NB4 (cell line): ENCODE measurements around the gene TERT.

Experiments used
- DNase-seq: peaks from one replicate; pipeline ENCODE4 v3.0.0; 2010; ENCODE audit warnings: low read depth
- H3K4me3 ChIP-seq: one replicate; pipeline ENCODE4 v1.5.1; 2011; ENCODE audit warnings: mild to moderate bottlenecking, low read depth, low read length, moderate library complexity
- MYC ChIP-seq: IDR thresholded peaks from 2 replicates; pipeline ENCODE4 v1.6.1; 2011; ENCODE audit warnings: low read depth, low read length
- POLR2A ChIP-seq: IDR thresholded peaks from 2 replicates; pipeline ENCODE4 v1.6.1; 2011; ENCODE audit warnings: mild to moderate bottlenecking; ENCODE audit not compliant: insufficient read length; ENCODE audit errors: extremely low read depth
- TF ChIP-seq, protein P1 (sequence below): IDR thresholded peaks from one replicate; pipeline ENCODE4 v1.5.1; 2012; ENCODE audit warnings: low read depth, low read length
- TF ChIP-seq, protein P2 (sequence below): IDR thresholded peaks from 2 replicates; pipeline ENCODE4 v1.6.1; 2011; ENCODE audit warnings: low read depth, low read length

The TERT gene

DNA sequence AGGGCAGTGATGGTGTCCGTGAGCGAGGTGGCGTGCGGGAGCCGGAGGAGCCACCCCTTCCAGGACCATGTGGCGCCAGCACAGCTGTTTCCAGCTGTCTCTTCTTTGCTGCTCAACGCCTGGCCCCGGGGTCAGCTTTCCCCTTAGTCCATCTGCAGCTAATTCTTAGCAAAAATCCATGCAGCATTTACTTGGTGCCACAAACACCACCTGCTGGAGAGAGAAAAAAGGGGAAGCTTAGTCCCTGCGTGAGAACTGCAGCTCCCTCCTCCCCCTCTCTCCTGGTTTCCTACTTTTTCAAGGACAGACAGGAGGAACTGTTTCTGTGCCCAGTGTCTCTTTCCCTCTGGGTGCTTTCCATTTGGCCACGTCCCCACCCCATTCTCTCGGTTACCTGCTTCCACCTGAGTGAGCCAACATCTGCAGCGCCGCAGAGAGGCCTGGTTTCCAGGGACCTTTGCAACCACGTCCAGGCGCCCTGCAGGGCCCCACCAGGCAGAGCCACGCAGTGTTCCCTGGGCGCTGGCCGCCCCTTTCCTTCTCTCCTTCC is 90.1 kb downstream of the TERT start:
- no peak overlapping the region for H3K4me3 ChIP-seq
- peak; percentile 61 for DNase-seq
- TF ChIP-seq, protein P1, sequence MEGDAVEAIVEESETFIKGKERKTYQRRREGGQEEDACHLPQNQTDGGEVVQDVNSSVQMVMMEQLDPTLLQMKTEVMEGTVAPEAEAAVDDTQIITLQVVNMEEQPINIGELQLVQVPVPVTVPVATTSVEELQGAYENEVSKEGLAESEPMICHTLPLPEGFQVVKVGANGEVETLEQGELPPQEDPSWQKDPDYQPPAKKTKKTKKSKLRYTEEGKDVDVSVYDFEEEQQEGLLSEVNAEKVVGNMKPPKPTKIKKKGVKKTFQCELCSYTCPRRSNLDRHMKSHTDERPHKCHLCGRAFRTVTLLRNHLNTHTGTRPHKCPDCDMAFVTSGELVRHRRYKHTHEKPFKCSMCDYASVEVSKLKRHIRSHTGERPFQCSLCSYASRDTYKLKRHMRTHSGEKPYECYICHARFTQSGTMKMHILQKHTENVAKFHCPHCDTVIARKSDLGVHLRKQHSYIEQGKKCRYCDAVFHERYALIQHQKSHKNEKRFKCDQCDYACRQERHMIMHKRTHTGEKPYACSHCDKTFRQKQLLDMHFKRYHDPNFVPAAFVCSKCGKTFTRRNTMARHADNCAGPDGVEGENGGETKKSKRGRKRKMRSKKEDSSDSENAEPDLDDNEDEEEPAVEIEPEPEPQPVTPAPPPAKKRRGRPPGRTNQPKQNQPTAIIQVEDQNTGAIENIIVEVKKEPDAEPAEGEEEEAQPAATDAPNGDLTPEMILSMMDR = peak; percentile 56
- no peak for TF ChIP-seq POLR2A

DNA sequence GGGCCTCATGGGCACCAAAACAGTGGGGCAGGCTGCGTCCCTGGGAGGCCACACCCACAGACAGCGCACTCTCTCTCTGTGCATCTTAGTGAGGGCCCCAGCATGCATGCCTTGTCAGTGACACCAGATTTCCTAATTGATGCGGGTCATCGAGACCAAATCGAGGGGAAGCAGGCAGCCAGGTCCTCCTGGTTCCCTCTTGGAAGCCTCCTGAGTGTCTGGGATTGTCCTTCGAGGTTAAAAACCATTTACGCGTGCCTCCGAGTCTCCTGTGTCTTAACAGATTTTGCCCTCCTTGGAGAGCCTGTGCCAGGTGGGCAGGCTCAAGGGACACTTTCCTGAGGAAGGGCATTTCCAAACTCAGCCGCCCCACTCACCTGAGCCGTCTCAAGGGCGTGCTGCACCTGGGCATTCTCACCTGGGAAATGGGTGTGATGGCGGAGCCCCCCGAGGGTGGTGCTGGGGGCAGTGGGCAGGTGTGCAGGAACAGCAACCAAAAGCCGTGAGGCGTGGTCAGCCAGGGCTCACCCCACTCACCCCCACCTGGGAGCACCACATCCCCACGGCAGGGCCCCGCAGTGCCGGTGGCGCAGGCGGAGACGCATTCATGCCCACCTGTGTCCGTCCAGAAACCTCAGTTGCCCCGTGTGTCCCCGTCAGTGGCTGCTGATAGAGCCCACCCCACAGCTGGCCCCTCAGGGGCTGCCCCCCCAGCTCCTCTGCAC is 90.7 kb downstream of the TERT start:
- no peak overlapping the region for H3K4me3 ChIP-seq
- no peak for DNase-seq
- TF ChIP-seq, protein P2, sequence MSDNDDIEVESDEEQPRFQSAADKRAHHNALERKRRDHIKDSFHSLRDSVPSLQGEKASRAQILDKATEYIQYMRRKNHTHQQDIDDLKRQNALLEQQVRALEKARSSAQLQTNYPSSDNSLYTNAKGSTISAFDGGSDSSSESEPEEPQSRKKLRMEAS = no peak
- TF ChIP-seq POLR2A (no peak), MYC (no peak)
- TF ChIP-seq, protein P1 = no peak

DNA sequence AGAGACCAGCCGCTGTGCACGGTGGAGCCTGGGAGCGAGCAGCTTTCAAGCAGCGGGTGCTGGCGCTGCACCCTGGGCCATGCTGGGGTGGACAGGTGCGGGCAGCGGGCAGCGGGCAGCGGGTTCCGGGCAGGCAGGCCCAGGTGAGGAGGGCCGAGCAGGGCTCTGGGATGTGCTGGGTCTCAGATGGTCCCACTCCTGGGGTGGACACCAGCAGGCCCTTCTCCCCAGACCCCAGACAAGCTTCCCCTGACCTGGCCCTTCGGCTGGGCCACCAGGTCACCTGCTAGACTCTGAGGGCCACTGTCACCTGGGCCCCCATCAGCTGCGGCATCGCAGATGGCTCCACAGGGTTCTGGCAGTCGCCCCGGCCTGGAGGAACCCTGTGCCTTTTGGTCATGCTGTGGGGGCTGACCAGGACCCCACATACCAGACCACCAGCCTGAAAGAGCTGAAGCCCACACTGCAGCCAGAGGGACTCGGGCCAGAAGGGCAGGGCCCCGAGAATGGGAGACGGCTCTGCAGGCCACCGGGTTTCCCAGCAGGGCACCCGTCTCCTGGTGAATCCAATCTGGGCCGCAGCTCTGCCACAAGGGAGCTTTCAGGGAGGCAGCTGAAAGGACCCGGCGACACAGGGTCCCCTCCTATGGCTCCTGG is 91.4 kb downstream of the TERT start:
- TF ChIP-seq POLR2A (no peak), MYC (no peak)
- TF ChIP-seq, protein P2 = no peak
- TF ChIP-seq, protein P1 = no peak
- no peak for DNase-seq
- H3K4me3 ChIP-seq = no peak overlapping the region
